DMS114 treated with DMSO at 0.1 percent for 48 hours (cell line): ENCODE results near the gene CS.
"Not testable (repeated sequence)": the region's sequence is repeated elsewhere in the genome, so short reads cannot be mapped to it uniquely, and the experiment has no call there.

Source experiments
- DNase-seq: peaks from one replicate; lab custom pipeline; 2025; ENCODE audit not compliant: unreplicated experiment; lab: John Stamatoyannopoulos, UW

The CS gene

DNA sequence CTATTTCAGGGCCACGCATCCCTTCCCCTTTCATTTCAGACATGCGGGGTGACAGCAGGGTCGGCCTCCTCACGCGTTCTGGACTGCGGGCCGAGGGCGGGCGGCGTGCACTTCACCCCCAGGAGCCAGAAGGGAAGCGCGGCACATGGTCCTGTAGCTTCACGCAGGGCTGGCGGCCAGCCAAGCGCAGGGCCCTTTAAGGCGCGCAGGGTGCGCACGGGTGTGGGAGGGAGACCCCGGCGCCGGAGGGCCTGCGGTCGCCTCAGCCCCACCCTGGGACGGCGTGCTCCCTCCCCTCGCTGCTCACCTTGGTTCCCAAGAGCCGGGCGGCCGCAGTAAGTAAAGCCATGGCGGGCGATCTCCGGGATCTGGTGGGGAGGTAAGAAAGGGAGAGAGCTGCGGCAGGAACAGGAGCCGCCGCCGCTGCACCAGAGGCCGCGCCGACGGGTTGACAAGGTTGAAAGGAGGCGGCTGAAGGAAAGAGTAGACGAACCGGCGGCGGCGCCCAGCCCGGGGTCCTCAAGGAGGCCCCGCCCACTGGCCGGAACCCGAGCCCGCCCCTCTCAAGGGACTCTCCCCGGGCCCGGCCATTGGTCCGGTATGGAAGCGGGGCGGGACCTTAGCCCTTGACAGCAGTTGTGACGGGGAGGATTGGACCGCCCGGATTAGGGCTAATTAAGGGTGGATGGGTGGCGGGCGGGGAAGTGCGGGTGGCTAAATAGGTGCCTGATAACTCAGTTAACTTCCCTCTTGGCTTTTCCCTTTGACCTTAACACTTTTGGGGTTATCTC lies at the start of gene CS:
Gene CS (minus strand): TSS at position 478 of the 791 bp plus-strand sequence. CDS start 129 bp downstream, at position 349.
- DNase-seq = peak; percentile 96

DNA sequence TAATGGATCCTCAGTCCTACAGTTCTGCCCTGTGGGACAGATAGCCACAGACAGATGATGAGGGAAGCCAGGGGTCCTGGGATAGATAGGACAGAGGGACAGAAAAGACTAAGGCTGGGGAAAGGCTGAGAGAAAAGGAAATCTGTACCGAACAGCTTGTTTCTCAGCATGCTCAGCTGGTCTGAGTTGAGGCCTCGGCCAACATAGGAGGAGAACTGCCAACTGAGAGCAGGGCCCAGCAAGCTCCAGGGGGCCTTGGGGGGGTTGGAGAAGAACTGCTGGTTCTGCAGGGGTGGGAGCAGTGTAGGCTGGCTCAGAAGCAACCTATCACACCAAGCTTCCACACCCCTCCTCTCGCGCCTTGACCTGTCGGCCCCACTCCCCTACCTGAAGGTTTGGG lies 48.6 kb upstream of the CS start:
- no peak for DNase-seq

- DNase-seq = not testable (repeated sequence)
These were observed 47.1 kb upstream of the CS start for GRCh38 chr12:56347255-56347654.

- DNase-seq = no peak
These were observed 46.5 kb upstream of the CS start for GRCh38 chr12:56346675-56347074.

DNA sequence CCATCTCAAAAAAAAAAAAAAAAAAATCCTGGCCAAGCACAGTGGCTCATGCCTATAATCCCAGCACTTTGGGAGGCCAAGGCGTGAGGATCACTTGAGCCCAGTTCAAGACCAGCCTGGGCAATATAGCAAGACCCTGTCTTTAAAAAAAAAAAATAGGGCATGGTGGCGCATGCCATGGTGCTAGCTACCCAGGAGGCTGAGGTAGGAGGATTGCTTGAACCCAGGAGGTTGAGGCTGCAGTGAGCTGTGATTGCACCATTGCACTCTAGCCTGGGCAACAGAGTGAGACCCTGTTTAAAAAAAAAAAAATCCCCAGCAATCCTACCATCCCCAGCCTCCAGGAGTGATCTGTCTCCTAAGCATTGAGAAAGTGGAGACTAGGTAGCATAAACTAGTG lies 42.2 kb upstream of the CS start:
- not testable (repeated sequence) for DNase-seq

GRCh38 chr12:56341616-56342015 lies 41.5 kb upstream of the CS start:
- no peak for DNase-seq

DNA sequence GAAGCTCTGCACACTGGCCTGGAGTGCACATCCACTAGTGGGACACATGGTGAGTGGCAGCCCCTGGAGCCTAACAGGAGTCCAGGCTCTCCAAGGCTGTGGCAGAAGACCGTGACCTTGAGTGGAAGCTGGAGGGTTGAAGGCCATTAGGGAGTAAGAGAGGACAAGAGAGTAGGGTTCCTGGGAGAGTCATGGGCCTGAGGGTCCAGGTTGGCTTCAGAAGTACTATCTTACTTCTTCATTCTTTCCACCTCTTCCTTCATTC lies 39.0 kb upstream of the CS start:
- no peak for DNase-seq

GRCh38 chr12:56338308-56339157 lies 38.4 kb upstream of the CS start, which contains the start of gene IL23A:
IL23A (plus strand) TSS chr12:56338884; CDS start chr12:56339045, 161 bp downstream.
- DNase-seq = no peak

GRCh38 chr12:56337753-56338251 lies 37.7 kb upstream of the CS start:
- no peak for DNase-seq

GRCh38 chr12:56336361-56337167 lies 36.4 kb upstream of the CS start:
- no peak for DNase-seq

- DNase-seq = not testable (repeated sequence)
These were observed 35.4 kb upstream of the CS start for GRCh38 chr12:56335527-56335926.

DNA sequence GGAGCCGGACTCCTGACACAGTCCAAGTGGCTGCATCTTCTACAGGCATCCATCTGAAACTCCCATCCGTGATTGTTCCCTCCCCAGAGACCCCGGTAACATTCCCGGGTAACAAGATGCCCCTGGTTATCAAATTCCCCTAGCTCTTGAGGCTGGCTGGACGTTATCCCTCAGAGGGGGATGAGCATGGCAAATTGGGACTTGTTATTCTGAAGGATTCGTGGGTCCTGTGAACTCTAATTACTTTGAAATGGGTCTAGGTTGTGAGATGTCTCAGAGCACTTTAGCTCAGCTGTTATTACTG lies 34.3 kb upstream of the CS start:
- no peak for DNase-seq

DNA sequence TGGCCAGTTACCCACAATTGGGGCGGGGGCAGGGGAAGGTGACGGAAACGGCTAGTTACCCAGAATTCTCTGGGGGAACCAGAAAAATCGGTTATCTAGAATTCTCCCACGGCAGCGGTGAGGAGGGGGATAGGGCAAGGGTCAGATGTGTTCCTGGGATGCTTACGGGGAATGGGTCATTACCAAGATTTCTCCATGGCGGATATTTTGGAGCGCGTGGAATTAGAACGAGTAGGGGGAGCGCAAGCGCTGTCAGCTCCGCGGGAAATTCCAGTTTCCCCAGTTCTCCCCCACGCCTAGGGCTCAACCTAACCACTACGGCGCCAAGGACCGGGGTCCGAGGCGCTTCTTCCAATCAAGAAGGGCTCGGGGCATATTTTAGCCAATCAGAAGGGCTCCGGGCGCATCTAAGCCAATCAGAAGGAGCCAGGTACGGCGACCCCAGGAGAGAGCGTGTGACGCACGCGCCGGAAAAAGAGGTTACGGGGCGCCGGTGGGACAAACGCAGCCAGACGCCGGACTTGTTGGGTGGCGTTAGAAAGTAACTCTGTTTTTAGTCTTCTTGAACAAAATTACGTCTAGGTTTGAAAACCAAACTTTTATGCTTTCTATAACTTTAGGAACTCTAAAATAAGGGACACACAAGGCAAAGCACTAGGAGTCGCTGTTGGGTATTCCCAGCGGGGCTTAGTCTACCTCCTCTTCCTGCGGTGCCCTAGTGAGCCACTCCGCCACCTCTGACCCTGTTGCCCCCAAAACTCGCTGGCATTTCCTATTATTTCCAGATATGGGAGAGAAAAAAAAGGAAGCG lies 33.8 kb upstream of the CS start, which contains the start of gene PAN2:
Gene PAN2 (minus strand): TSS at position 322 of the 811 bp plus-strand sequence. CDS start 906 bp downstream, outside the sequence.
- peak; percentile 92 for DNase-seq

GRCh38 chr12:56333197-56333678 lies 33.1 kb upstream of the CS start:
- DNase-seq = no peak

GRCh38 chr12:56332512-56333196 lies 32.5 kb upstream of the CS start:
- DNase-seq = no peak

GRCh38 chr12:56330936-56331490 lies 30.9 kb upstream of the CS start:
- DNase-seq = no peak

GRCh38 chr12:56326533-56326932 lies 26.4 kb upstream of the CS start:
- DNase-seq = no peak

DNA sequence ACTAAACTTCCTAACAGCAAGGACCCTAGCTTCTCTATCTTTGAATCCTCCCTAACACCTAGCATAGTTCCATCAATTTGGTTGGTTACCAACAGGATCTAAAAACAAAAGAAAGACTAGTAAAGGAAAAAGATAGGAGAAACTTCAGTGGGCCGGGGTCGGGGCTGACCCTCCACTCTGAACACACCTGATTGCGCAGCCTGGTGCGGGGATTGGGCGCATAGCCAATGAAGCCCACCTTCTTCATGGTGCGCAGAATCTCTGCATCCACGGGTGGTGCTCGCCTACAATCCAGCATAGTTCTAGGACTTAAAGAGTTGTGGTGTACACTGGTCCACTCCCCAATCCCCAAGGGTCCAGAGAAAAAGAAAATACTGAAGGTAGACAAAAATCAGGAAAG lies 26.0 kb upstream of the CS start:
- no peak for DNase-seq

- DNase-seq = no peak
These were observed 24.1 kb upstream of the CS start for GRCh38 chr12:56324206-56324605.
